Activated T-cell treated with anti-CD3 and anti-CD28 coated beads for 1 hour (primary cell): Measurements from ENCODE around the gene CD1C.
"Not testable (repeated sequence)": the region's sequence is repeated elsewhere in the genome, so short reads cannot be mapped to it uniquely, and the experiment has no call there.

Experiments used
- DNase-seq: peaks from one replicate; pipeline ENCODE4 v3.0.0-alpha.2; 2020; ENCODE audit warnings: low read depth

CD1C gene

DNA sequence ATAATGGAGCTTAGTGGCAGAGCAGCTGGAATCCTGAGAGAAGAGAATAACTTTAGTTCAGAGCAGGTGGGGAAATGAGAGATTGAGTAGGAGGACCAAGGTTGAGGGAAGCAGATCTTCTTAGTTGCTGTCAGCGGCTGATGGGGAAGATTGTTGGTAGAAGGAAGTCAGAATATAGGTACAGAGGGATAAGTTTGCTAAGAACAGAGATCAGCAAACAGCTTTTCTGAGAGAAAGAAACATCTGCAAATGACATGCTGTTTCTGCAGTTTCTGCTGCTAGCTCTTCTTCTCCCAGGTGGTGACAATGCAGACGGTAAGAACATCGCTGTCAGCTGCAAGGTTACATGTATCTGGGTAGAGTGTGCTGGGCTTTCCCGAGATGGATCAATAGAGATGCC is at the start of gene CD1C:
Gene CD1C, plus strand, starts transcription at position 113 of the 400 bp plus-strand sequence. Its CDS starts 142 bp downstream, at position 255.
- DNase-seq = no peak

- DNase-seq = no peak
These were observed 43.1 kb upstream of the CD1C start for GRCh38 chr1:158246650-158247049.

- DNase-seq = no peak
These were observed 41.6 kb upstream of the CD1C start for GRCh38 chr1:158248118-158248517.

GRCh38 chr1:158248771-158249170 is 41.0 kb upstream of the CD1C start:
- DNase-seq = no peak

- DNase-seq = no peak
These were observed 40.1 kb upstream of the CD1C start for GRCh38 chr1:158249646-158250045.

GRCh38 chr1:158251163-158251562 is 38.6 kb upstream of the CD1C start:
- DNase-seq = no peak

DNA sequence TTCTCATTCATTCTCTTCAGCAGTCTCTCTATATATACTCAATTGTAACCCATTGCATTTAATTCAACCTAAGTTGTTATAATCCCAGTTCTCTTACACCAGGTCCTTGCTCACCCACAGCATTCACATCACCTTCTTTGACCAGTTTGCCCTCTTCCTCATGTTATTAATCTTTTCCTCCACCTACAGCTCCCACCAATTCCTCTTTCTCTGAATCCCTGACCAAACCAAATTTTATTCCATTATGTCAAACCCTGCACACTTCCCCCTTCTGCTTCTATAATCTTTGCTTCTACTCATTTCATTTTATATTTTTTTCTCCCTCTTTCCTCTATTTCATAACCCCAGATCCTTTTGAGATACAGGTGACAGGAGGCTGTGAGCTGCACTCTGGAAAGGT is 34.1 kb upstream of the CD1C start:
- no peak for DNase-seq

- DNase-seq = not testable (repeated sequence)
These were observed 33.0 kb upstream of the CD1C start for GRCh38 chr1:158256747-158257146.

GRCh38 chr1:158257888-158258287 is 31.8 kb upstream of the CD1C start:
- no peak for DNase-seq

DNA sequence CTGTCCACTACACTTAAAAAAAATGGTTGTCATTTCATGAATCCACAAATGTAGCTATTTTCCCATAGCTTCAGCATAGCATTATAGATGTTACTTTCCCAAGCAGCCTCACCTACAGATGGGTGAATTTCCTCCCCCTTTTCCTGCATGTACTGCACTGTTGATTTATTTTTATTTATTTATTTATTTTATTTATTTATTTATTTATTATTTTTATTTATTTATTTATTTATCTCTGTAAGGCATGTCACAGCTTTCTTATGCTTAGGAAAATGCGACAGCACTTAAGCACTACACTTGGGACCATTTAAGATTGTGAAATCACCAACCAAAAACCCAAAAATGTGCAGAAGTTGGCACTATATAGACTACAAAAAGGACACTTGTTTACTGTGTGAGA is 30.6 kb upstream of the CD1C start:
- DNase-seq = no peak

DNA sequence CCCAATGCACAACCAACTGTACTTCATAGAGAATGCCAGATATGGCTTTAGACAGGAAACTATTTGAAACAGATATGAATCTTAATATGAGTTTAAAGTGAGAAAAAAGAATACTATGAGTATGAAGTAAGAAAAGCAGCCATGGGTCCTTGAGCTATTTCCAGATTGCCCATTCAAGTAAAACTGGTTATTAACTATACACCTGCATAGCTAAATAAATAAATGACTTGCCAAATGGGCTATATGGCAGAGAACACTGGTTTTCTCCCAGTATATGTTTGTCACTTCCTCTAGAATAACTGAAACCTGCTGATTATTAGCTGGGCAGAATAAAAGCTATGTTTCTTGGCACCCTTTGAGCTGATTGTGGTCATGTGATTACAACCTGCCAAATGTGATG is 17.0 kb upstream of the CD1C start:
- DNase-seq = no peak

GRCh38 chr1:158274797-158275196 is 14.9 kb upstream of the CD1C start:
- DNase-seq = no peak

GRCh38 chr1:158282421-158282820 is 7.3 kb upstream of the CD1C start:
- not testable (repeated sequence) for DNase-seq

- DNase-seq = no peak
These were observed 5.8 kb upstream of the CD1C start for GRCh38 chr1:158283965-158284364.

DNA sequence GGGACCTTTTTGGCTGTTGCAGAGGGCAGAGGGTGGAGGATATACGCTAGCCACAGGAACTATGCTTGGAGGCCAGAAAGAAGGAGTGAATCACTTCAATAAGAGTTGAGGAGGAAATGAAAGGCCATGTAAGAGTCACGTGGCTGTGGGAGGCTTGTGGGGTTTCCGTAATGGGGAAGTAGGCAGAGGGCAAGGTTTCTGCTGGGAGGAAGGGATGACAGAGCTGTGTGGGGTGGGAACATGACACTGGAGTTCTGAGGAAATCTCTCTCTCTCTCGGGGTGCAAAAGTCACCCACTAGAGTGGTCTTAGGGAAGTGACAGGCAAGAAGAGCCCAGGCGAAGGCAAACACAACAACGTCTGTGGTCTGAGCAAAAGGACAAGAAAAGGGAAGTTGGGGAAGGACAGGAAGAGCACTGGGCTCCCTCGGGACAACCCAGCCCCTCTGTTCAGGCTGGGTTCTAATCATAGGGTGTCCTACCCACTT is 3.9 kb upstream of the CD1C start:
- no peak for DNase-seq

DNA sequence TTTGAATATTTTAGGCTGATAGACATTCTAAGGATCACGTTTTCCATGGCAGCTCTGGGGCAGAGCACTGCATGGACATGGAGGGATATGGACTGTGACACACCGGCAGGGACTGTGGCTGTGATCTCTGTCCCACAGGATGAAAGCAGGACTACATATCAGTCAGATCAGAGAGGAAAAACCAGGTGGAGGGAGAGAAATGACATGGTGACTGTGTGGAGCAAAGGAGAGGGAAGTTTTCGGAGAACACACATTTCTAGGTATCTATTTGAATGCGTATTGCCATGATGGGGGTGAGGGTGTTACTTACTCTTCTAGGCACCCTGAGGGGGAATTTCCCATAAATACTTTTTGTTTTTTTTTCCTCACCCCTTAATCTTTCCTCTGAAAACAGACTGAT is 3.2 kb upstream of the CD1C start:
- no peak for DNase-seq

GRCh38 chr1:158286941-158287346 is 2.8 kb upstream of the CD1C start:
- no peak for DNase-seq

- no peak for DNase-seq
These were observed 660 bp downstream of the CD1C start for GRCh38 chr1:158290321-158290844.

DNA sequence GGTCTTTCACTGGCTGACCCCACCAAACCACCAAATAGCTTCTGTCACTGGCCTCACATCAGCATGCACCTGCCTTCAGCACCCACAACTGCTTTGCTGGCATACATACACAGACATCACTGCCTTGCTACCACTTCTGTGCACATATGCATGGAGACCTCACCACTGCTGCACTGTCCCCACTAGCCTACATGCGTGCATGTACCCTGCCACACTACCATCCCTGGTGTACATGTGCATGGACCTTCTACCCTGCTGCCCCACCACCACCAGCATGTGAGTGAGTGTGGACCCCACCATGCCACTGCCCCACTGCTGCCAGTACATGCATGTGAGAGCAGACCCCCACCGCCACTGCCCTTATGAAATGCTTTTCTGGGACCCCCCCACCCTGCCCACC is 6.1 kb downstream of the CD1C start:
- DNase-seq = no peak

- no peak for DNase-seq
These were observed 20.9 kb downstream of the CD1C start for GRCh38 chr1:158310623-158311022.

- DNase-seq = no peak
These were observed 21.3 kb downstream of the CD1C start for GRCh38 chr1:158311066-158311465.

GRCh38 chr1:158323866-158324265 is 34.1 kb downstream of the CD1C start:
- no peak for DNase-seq

GRCh38 chr1:158324395-158324794 is 34.7 kb downstream of the CD1C start:
- DNase-seq = no peak

GRCh38 chr1:158327481-158327880 is 37.8 kb downstream of the CD1C start:
- no peak for DNase-seq

- no peak for DNase-seq
These were observed 38.7 kb downstream of the CD1C start for GRCh38 chr1:158328426-158328825.
